DMS53 (cell line): ENCODE measurements around the gene LAMA2.

Experiments used
- DNase-seq: peaks from one replicate; lab custom pipeline; 2025; lab: John Stamatoyannopoulos, UW

Gene LAMA2

DNA sequence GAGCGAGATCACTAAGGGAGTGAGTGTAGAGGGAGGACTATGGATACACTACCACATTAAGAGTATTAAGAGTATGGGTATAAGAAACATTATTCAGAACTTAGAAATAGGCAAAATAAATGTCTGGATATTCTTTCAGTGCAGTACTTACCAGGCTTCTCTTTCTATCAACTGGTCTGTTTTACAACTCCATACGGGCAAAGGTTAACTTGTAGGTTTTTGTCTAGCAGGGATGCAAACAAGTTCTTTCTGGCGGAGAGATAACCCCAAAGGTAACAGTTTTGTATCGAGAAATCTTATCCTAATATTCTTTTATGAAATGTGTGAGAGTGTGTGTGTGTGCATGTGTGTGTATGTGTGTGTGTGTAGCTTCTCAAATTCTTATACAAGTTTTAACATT lies 640.9 kb downstream of the LAMA2 start:
- DNase-seq: no peak

DNA sequence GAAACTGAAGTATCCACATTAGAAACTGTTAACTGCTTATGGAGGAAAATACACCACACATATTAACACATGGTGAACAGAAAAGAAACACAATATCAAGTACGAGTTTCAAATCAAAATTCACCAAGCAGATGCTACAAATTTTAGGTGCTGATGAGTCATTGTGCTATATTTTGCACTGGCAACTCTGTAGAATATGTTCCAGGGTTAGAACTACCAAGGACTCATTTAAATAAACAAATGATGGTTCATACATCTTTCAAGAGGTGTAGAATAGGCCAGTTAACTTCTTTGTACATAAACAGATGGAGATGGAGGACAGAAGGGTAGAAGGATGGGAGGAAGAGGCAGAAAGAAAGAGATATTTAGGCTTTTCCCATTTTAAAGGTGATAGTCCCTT lies 642.1 kb downstream of the LAMA2 start:
- DNase-seq: no peak

DNA sequence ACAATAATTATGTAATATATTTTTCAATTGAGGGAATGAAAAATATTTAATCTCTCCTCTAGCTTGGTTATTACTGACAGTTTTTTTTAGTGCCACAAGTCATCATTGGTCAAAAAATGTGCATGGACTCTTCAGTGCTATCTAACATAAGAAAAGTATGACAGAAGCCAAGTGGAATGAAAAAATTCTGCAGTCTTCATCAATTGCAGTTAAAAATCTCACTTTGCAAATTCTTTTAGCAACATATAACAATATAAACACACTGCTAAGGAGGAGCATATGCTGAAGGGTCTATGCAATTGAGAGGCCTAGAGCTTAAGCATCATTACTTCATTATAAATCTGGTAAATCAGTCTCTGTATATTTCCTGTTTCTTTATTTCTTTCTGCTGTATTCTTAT lies 652.0 kb downstream of the LAMA2 start:
- DNase-seq: no peak

DNA sequence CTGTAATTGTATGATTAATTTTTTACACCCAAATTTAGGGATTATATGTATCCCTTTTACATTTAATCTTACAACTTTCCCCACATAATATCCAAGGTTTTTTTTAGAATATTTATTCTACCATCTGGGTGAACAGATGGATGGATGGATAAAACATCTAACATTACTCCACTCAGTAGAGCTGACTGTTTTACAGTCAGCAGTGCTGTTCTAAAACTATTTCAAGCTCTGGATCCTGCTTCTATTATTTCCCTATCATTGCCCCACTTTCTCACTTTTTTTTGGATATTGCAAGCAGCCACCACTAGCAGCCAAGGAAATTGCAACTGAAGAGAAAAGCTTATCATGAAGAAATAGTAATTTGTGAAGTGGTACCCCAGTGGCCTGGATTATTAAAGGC lies 653.3 kb downstream of the LAMA2 start:
- no peak for DNase-seq

DNA sequence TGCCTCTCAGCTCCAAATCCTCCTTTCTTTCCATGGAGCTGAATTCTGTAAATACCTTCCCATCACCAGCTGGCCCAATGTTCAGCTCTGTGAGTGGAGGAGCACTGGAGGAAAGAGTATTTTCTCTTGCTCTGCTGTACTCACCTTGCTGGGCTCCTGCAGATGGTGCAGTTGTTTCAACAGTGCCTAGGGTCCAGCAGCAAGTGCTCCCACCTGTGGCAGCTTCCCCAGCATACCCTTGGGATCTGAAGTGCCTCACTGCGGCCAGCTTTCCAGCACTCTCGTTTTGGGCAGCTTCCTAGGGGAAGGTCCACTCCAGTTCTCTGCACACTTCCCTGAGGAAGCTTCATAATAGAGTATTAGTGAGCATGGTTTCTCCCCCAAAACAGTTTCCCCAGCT lies 656.1 kb downstream of the LAMA2 start:
- no peak for DNase-seq

DNA sequence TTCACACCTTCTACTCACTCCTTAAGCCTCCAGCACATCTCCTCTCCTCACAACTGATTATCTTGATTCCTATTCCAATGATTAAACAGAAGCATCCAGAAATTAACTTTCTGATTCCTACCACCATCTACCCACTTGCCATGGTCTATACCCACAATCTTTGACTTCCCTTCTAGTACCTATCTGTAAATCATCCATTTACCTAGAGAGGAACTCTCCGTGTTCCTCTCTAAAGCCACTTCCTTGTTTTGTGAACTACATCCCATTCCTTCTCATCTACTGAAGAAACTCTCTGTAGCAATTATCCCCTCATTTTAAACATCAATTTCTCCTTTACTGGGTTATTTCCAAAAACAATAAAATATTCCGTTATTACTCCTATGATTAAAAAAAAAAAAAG lies 659.8 kb downstream of the LAMA2 start:
- DNase-seq: no peak

DNA sequence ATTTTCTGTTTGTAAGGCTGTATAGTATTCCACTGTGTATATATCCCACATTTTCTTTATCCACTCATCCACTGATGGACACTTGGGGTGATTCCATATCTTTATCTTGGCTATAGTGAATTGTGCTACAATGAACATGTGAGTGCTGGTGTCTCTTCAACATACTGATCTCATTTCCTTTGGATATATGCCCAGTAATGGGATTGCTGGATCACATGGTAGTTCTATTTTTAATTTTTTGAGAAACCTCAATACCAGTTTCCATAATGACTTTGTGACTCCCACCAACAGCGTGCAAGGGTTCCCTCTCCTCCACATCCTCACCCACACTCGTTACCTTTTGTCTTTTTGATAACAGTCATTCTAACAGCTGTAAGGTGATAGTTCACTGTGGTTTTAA lies 661.0 kb downstream of the LAMA2 start:
- DNase-seq: no peak

DNA sequence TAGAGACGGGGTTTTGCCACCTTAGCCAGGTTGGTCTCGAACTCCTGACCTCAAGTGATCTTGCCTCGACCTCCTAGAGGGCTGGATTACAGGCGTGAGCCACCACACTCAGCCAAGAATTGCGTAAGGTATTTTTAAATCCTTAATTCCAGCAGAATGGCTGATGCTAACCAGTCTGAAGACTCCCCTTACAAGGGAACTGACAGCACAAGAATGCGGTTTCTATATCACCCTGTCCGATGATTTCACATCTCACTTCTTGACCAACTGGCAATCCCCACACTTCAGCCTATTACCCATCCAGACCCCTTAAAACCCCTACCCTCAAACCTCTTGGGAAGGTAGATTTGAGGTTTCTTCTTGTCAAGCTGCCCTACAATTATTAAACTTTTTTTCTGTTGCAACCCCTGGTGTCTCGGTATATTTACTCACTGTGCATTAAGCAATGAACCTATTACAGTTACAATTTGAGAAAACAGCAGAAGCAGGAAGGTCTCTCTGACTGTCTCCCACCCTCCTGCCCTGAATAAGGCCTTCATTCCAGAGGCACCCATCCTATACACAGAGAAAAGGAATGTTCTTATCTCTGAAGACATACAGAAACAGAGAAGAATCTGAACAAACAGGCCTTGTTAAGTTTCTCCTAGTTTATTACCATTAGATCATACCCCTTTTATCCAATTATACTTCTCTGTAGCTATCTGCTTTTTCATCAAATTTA lies 662.1 kb downstream of the LAMA2 start:
- DNase-seq: no peak

DNA sequence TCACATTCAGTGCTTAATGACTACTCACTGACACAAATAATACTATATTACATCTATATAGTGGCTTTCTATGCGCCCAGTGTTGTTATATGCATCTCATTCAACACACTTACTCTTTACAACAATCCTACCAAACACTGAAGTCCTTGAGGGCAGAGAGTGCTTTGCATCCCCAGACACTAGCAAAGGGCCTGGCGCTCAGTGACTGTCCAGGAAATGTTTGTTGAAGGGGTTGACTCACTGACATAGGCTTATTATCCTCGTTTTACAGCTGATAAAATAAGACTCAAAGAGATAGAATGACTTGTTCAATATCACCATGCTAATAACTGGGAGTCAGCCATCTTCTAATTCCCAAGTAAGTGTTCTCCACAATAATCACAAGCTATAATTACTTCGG lies 663.8 kb downstream of the LAMA2 start:
- peak; percentile 42 for DNase-seq

DNA sequence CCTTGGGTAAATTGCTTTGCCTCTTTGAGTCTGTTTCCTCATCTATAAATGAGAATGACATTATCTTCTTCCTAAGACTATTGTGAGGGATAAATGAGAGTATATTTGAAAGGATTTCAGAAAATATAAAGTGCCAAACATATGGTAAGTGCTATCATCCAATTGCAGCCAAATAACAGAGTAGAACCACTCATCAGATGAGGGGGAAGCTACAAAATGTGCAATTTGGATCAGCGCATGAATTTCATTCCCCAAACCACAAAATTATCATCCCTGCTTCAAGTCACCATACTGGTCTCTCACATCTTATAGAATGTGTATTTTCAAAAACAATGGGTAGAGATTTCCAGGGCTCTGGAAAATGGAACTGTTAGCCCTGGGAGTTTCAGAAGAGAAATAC lies 668.5 kb downstream of the LAMA2 start:
- DNase-seq: no peak

DNA sequence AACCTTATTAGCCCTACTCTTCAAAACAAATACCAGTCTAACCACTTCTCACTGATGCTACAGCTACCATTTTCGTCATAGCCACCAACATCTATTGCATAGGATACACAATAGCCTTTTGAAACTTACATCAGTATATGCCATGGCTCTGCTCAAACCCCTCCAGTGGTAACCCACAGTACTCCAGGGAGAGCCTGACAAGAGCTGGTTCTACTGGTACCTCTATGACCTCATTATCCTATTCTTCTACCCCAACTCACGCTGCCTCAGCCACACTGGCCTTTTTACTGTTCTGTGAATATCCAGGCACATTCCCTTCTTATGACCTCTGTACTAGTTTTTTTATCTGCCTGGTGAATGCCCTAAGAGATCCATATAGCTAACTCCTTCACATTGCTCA lies 669.5 kb downstream of the LAMA2 start:
- DNase-seq: no peak

DNA sequence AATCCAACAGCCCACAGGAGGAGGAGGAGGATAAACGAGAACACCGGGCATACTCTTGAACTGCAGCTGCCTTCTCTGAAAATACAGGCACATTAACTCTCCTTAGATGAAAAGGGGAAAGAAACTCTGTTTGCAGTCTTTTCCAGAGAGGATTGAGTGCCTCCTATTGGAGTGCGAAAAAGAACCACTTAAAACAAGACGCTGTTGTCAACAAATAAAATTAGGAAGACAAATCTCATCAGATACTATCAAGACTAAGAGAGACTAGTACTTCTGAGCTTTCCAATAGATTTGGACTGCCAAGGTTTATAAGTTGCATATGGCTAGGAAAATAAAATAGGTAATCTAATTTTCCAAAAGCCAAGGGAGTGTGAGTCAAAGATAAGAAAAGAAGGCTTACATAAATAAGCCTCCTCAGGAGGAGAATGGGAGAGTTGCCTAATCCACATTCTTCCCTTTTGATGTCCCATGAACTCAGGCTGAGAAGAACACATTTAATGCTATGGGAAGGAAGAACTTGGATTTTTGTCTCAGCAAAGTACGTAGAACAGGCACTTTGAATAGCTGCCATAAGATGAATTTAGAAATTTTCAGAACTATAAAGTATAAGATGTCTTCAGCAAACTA lies 672.4 kb downstream of the LAMA2 start:
- DNase-seq: no peak

DNA sequence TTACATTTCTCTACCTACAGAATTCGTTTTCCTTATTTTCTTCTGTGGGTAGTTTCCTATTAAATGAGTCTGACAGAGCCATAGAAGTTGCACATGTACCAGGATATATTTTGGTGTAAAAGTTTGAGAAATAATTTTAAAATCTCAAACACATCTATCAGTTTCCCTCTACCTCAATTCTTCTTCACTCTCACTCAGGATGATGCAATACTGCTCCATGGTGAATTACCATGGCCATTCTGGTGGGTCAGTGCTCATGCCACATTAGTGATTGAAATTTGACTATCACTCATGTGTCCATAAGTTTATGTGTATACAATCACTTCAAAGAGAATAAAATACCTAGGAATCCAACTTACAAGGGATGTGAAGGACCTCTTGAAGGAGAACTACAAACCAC lies 675.3 kb downstream of the LAMA2 start:
- DNase-seq: no peak

DNA sequence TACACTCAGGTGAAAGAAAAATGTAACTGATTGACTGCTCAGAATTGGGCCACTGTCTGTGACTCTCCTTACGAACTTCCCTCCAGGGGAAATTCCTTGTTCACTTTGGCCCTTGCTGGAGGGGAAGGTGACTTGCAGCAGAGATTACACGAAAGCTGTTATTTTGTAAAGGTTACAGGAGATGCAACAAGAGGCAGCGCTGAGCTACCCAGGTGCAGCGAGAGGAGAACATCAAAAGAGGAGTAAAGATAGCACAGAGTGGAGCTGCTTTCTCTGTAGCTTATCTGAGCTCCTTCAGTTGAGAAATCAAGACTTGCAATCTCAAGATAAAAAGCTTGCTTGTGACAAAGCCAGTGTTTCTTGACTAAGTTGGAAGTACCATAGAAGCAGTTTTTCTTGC lies 682.4 kb downstream of the LAMA2 start:
- DNase-seq: no peak

DNA sequence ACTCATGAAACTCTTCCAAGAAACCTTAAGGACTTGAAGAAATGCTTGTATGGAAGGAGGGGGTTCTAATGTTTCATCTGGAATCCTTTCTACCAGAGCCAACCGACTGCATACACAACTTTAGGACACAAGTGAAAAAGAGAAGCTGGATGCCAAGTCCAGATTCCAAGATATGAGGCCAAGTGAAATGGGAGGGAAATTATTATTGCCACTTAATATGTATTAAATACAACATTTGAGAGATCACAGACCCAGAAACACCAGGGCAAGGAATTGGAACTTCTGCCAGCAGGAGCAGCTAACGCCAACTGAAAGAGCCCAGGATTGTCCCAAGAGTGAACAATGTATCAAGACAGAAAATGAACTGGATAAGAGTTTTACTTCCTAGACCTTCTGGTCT lies 682.9 kb downstream of the LAMA2 start:
- no peak for DNase-seq
